Measurements from ENCODE around the gene BAIAP3. TPM values are rescaled to one million over a fixed set of nuclear protein-coding genes. Genes with fewer than 3 reads are reported as not detected.
"Not testable (repeated sequence)": the region's sequence is repeated elsewhere in the genome, so short reads cannot be mapped to it uniquely, and the experiment has no call there.

Gene BAIAP3
- total RNA-seq, 2 experiments from 2014 or later = 0.57 to 1.0 TPM

DNA sequence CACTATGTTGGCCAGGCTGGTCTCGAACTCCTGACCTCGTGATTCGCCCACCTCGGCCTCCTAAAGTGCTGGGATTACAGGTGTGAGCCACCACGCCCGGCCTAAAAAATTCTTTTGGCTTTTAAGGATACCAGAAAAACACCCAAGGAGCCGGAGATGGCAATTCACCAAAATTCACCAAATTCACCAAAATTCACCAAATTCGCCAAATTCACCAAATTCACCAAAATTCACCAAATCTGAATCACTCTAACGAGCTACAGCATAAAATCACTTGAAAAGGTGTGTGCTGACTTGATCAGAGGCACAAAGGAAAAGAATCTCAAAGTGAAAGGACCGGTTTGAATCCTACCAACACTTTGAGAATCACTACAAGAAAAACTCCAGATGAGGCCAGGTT is 4.5 kb upstream of the BAIAP3 start:
- H3K4me1 Mint-ChIP-seq = peaks cover 15% of the 10 kb centered on the region
- ATAC-seq; POLR2A ChIA-PET; H3K4me3 Mint-ChIP-seq; H3K36me3 Mint-ChIP-seq (ENCODE audit: low read depth); H3K9me3 Mint-ChIP-seq (ENCODE audit: low read depth); H3K27ac Mint-ChIP-seq; DNase-seq: not testable (repeated sequence)
- intact Hi-C loops (cut with DNase I, micrococcal nuclease) = loop anchor here in 1 of 2 experiments (2.0 kb wide), 1 partner anchor 18 kb away; no protein-coding TSS in a partner anchor
- H3K27me3 Mint-ChIP-seq = peaks cover 15% of the 10 kb centered on the region
- CTCF ChIA-PET = interaction anchor here (0.8 to 1.2 kb wide), 2 partner anchors 28 to 36 kb away, joined by 3 to 4 read pairs; no protein-coding TSS in a partner anchor

GRCh38 chr16:1330260-1330914 is 3.1 kb upstream of the BAIAP3 start:
- Mint-ChIP-seq H3K36me3 (ENCODE audit: low read depth) (no peaks in the 10 kb centered on the region), H3K27me3 (peaks cover 22% of the 10 kb centered on the region), H3K4me1 (peaks cover 15% of the 10 kb centered on the region), H3K27ac (no peak overlapping the region), H3K4me3 (no peak overlapping the region), H3K9me3 (ENCODE audit: low read depth) (no peaks in the 10 kb centered on the region)
- intact Hi-C loops (cut with DNase I, micrococcal nuclease) = no loop called here
- DNase-seq = peak; percentile 49
- peak; percentile 20 for ATAC-seq
- CTCF ChIA-PET = interaction anchor here (0.6 to 1.1 kb wide), 4 partner anchors 12 to 495 kb away, joined by 3 to 4 read pairs (median 3); no protein-coding TSS in a partner anchor
- POLR2A ChIA-PET = no interaction called here

- H3K27me3 Mint-ChIP-seq = peaks cover 23% of the 10 kb centered on the region
- DNase-seq (no peak), ATAC-seq (no peak)
- CTCF ChIA-PET = interaction anchor here (0.6 to 1.4 kb wide), 4 partner anchors 11 to 494 kb away, joined by 3 to 6 read pairs (median 4); no protein-coding TSS in a partner anchor
- H3K27ac Mint-ChIP-seq = no peak overlapping the region
- intact Hi-C loops (cut with DNase I, micrococcal nuclease) = no loop called here
- H3K36me3 Mint-ChIP-seq (ENCODE audit: low read depth) = no peaks in the 10 kb centered on the region
- H3K9me3 Mint-ChIP-seq (ENCODE audit: low read depth) = no peaks in the 10 kb centered on the region
- peaks cover 15% of the 10 kb centered on the region for H3K4me1 Mint-ChIP-seq
- no peak overlapping the region for H3K4me3 Mint-ChIP-seq
- POLR2A ChIA-PET = no interaction called here
These were observed 2.3 kb upstream of the BAIAP3 start for GRCh38 chr16:1330931-1331711.

DNA sequence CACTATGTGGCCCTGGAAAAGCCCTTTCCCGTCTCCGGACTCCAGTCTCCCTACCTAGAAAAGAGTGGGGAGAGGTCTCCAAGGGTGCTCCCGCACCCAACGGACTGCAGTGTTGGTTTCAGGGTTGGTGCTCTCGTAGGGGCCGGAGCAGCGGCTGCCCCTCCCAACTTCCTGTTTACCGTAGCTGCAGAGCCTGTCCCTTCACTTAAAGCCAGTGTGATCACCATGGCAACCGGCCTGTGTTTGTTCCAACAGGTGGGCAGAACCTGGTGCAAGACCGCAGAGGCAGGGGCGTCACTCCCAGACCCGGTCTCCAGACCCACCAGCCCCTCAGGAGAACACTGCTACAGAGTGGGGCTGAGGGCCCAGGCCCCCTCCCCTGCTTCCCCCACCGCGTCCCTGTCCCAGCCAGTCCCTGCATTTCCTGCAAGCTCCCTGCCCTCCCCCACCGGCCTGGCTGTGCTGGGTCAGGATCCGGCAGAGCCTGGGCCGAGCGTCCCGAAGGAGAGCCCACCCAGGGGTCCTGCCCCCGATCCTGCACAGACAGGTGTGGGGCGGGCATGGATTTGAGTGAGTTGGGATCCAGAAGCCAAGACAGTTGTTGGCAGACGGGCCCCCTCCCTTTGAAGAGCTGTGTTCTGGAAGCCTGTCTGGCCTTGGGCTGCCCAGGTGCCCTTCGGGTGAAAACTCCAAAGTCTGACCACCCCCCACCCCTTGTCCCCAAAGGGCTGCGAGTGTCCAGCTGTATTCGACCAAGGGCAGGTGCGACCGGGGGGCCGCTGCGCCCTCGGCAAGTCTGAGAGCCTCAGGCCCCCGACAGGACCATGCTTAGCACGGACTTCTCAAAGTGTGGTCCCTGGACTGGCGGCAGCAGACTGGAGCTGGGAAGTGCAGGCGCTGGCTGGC is 1.5 kb upstream of the BAIAP3 start:
- Mint-ChIP-seq H3K27me3 (peaks cover 23% of the 10 kb centered on the region), H3K27ac (no peak overlapping the region), H3K4me1 (peaks cover 15% of the 10 kb centered on the region), H3K4me3 (no peak overlapping the region), H3K36me3 (ENCODE audit: low read depth) (no peaks in the 10 kb centered on the region), H3K9me3 (ENCODE audit: low read depth) (no peaks in the 10 kb centered on the region)
- peak; percentile 58 for DNase-seq
- ATAC-seq = peak; percentile 19
- ChIA-PET POLR2A (interaction anchor here (0.8 kb wide), 1 partner anchor 20 kb away, joined by 3 read pairs; no protein-coding TSS in a partner anchor), CTCF (interaction anchor here (0.8 to 1.4 kb wide), 3 partner anchors 14 to 33 kb away, joined by 3 to 6 read pairs (median 3); no protein-coding TSS in a partner anchor)
- intact Hi-C loops (cut with DNase I, micrococcal nuclease) = no loop called here

DNA sequence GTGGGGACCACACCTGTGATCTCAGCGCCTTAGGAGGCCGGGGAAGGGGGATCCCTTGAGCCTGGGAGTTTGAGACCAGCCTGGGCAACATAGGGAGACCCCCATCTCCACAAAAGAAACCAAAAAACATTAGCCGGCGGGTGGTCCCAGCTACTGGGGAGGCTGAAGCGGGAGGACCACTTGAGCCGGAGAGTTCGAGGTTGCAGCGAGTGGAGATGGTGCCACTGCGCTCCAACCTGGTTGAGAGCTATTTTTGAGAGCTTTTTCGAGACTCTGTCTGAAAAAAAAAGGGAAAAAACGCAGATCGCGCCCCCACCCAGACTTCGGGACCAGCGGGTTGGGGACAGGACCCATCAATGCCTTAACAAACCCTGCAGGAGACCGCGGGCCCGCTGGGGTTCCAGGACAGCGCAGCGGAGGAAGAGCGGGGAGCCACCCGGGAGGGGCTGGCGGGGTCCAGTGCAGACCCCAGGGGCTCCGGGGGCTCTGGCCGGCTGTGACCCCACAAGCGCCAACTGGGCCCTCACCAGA is 762 bp upstream of the BAIAP3 start:
- no peak overlapping the region for H3K27ac Mint-ChIP-seq
- DNase-seq (no peak), ATAC-seq (no peak)
- POLR2A ChIA-PET = interaction anchor here (0.6 to 0.8 kb wide), 2 partner anchors 20 to 608 kb away, joined by 3 to 4 read pairs; no protein-coding TSS in a partner anchor
- no peaks in the 10 kb centered on the region for H3K9me3 Mint-ChIP-seq (ENCODE audit: low read depth)
- peaks cover 23% of the 10 kb centered on the region for H3K27me3 Mint-ChIP-seq
- no peak overlapping the region for H3K4me3 Mint-ChIP-seq
- intact Hi-C loops (cut with DNase I, micrococcal nuclease) = loop anchor here in 1 of 2 experiments (1.0 kb wide), 2 partner anchors 11 to 22 kb away; no protein-coding TSS in a partner anchor
- H3K4me1 Mint-ChIP-seq = peaks cover 15% of the 10 kb centered on the region
- H3K36me3 Mint-ChIP-seq (ENCODE audit: low read depth) = no peaks in the 10 kb centered on the region
- CTCF ChIA-PET = interaction anchor here (0.8 kb wide), 1 partner anchor 32 kb away, joined by 3 read pairs; no protein-coding TSS in a partner anchor

- intact Hi-C loops (cut with DNase I, micrococcal nuclease) = loop anchor here in 1 of 2 experiments (1.0 kb wide), 2 partner anchors 9 to 24 kb away; no protein-coding TSS in a partner anchor
- ATAC-seq (no peak), DNase-seq (no peak)
- peaks cover 23% of the 10 kb centered on the region for H3K27me3 Mint-ChIP-seq
- CTCF ChIA-PET = no interaction called here
- H3K4me3 Mint-ChIP-seq = no peak overlapping the region
- H3K36me3 Mint-ChIP-seq (ENCODE audit: low read depth) = no peaks in the 10 kb centered on the region
- peaks cover 15% of the 10 kb centered on the region for H3K4me1 Mint-ChIP-seq
- H3K27ac Mint-ChIP-seq = no peak overlapping the region
- POLR2A ChIA-PET = no interaction called here
- H3K9me3 Mint-ChIP-seq (ENCODE audit: low read depth) = no peaks in the 10 kb centered on the region
These were observed 632 bp downstream of the BAIAP3 start for GRCh38 chr16:1333854-1334700.

DNA sequence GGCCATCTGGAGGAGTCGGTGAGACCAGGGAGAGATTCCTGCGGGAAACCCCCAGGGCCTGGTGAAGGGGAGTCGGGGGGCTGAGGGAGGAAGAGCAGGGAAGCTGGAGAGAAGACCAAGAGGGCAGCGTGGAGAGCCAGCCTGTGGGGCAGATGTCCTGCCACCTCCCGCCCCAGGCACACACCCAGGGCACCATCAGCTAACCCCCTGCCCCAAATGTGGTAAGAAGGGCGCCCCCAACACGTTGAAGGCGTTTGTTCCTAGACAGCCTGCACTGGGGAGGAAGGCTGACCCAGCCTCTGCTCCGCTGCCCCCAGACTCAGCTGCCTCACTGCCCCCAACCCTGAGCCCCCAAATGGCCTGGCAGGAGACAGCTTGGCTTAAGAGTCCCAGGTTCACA is 1.3 kb downstream of the BAIAP3 start:
- Mint-ChIP-seq H3K36me3 (ENCODE audit: low read depth) (no peaks in the 10 kb centered on the region), H3K4me3 (no peak overlapping the region), H3K27me3 (peaks cover 23% of the 10 kb centered on the region), H3K9me3 (ENCODE audit: low read depth) (no peaks in the 10 kb centered on the region), H3K4me1 (peaks cover 15% of the 10 kb centered on the region), H3K27ac (no peak overlapping the region)
- ChIA-PET POLR2A (no interaction called here), CTCF (no interaction called here)
- ATAC-seq = no peak
- no peak for DNase-seq
- intact Hi-C loops (cut with DNase I, micrococcal nuclease) = no loop called here

DNA sequence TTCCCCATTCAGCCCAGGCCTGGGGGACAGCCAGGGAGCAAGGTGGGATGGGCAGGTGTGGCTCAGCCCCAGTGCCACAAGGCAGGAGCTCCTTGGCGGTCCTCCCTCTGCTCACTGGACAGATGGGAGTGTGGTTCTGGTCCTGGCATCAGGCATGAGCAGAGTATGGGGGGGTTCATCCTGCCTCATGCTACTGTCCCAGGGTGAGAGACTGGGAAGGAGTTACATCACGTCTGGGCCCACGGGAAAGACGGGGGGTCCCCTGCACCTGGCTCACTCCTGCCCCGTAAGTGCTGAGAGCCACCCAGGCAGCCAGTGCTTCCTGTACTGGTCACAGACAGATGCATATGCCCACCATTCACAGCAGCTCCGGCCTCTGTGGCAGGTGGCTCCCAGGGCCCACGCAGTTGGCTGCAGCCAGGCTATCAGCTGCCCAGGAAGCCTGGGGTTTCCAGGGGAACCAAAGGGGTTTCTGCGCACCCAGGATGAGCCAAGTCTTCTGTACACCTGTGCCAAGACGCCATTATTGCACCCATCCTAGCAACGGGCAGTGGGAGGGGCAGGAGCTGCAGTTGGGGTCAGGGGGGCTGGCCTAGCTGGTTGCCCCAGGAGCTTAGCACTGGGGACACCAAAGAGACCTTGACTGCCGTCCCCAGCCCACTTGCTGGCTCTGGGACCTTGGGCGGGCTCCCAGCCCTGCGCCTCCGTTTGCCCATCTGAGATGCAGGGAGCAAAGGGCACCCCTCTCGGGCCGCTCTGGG is 1.9 kb downstream of the BAIAP3 start:
- H3K4me1 Mint-ChIP-seq = peaks cover 15% of the 10 kb centered on the region
- no peak overlapping the region for H3K27ac Mint-ChIP-seq
- no peaks in the 10 kb centered on the region for H3K36me3 Mint-ChIP-seq (ENCODE audit: low read depth)
- intact Hi-C loops (cut with DNase I, micrococcal nuclease) = no loop called here
- no peak overlapping the region for H3K4me3 Mint-ChIP-seq
- H3K9me3 Mint-ChIP-seq (ENCODE audit: low read depth) = no peaks in the 10 kb centered on the region
- DNase-seq = no peak
- ChIA-PET POLR2A (no interaction called here), CTCF (interaction anchor here (0.8 kb wide), 1 partner anchor 34 kb away, joined by 4 read pairs; no protein-coding TSS in a partner anchor)
- ATAC-seq = no peak
- peaks cover 23% of the 10 kb centered on the region for H3K27me3 Mint-ChIP-seq

GRCh38 chr16:1335996-1336395 is 2.6 kb downstream of the BAIAP3 start:
- intact Hi-C loops (cut with DNase I, micrococcal nuclease) = no loop called here
- Mint-ChIP-seq H3K4me3 (no peak overlapping the region), H3K27ac (no peak overlapping the region), H3K4me1 (peaks cover 15% of the 10 kb centered on the region), H3K36me3 (ENCODE audit: low read depth) (no peaks in the 10 kb centered on the region), H3K9me3 (ENCODE audit: low read depth) (no peaks in the 10 kb centered on the region), H3K27me3 (peaks cover 23% of the 10 kb centered on the region)
- ATAC-seq (no peak), DNase-seq (no peak)
- ChIA-PET CTCF (interaction anchor here (0.8 kb wide), 1 partner anchor 34 kb away, joined by 4 read pairs; no protein-coding TSS in a partner anchor), POLR2A (no interaction called here)

DNA sequence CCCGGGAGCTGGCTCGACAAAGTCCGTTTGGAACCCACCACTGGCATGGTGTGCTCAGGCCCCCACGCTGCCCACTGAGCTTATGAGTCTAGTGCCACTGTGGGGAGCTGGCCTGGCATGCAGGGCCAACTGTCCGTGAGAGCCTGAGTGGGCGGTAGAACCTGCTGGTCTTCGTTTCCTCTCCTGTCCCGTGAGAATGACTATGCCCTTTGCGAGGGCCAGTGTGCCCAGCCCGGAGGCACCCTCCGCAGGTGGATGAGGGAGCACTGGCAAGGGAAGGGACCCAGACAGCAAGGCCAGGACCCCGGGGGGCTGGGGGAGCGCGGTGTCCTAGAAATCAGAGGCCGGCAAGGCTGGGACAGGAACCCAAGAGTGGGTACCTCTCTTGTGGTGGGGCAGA is 3.2 kb downstream of the BAIAP3 start:
- Mint-ChIP-seq H3K27me3 (peaks cover 20% of the 10 kb centered on the region), H3K36me3 (ENCODE audit: low read depth) (no peaks in the 10 kb centered on the region), H3K4me1 (peaks cover 11% of the 10 kb centered on the region), H3K4me3 (no peak overlapping the region), H3K9me3 (ENCODE audit: low read depth) (no peaks in the 10 kb centered on the region), H3K27ac (no peak overlapping the region)
- DNase-seq (no peak), ATAC-seq (no peak)
- ChIA-PET POLR2A (no interaction called here), CTCF (no interaction called here)
- intact Hi-C loops (cut with DNase I, micrococcal nuclease) = no loop called here

All from activated CD4-positive, alpha-beta T cell treated with anti-CD3 and anti-CD28 coated beads for 36 hours (primary cell).